Sigmoid colon (tissue), 7 donors: ENCODE data around the gene SDK1. TPM values are rescaled to one million over a fixed set of nuclear protein-coding genes. Genes with fewer than 3 reads are reported as not detected.

Source experiments
- DNase-seq: peaks from one replicate; pipeline ENCODE4 v3.0.0-alpha.2; 2019
- H3K27ac ChIP-seq, 4 donors: fragments of 200-600 bp; sonication (generic); one replicate each; pipeline ENCODE4 v1.5.1; 2016 to 2019; ENCODE audit warnings: mild to moderate bottlenecking in 1 of 4
- H3K27me3 ChIP-seq, 3 donors: fragments of 200-600 bp; sonication (generic); one replicate each; pipeline ENCODE4 v1.5.1; 2019; ENCODE audit warnings: mild to moderate bottlenecking in 1 of 3
- H3K36me3 ChIP-seq, 4 donors: fragments of 200-600 bp; sonication (generic); one replicate each; pipeline ENCODE4 v1.5.1; 2016 to 2019
- H3K4me1 ChIP-seq, 4 donors: fragments of 200-600 bp; sonication (generic); one replicate each; pipeline ENCODE4 v1.5.1; 2017 to 2019
- H3K4me3 ChIP-seq, 4 donors: fragments of 200-600 bp; sonication (generic); one replicate each; pipeline ENCODE4 v1.5.1; 2017 to 2019; ENCODE audit warnings: mild to moderate bottlenecking in 2 of 4, moderate library complexity in 1 of 4
- H3K9me3 ChIP-seq, 4 donors: fragments of 200-600 bp in 3 of 4; sonication (generic) in 3 of 4; one replicate each; pipeline versions ENCODE4 v1.5.1 to v1.6.1; 2013 to 2019
- EP300 ChIP-seq, 4 donors: sonication (generic); formaldehyde crosslinking; IDR thresholded peaks; one replicate each; pipeline ENCODE4 v1.6.1; 2017; ENCODE audit warnings: antibody characterized with exemption in 4 of 4
- POLR2A ChIP-seq, 2 donors: fragments of 450-650 bp; IDR thresholded peaks; one replicate each; pipeline ENCODE4 v1.6.1; 2016; ENCODE audit warnings: antibody characterized with exemption in 2 of 2, mild to moderate bottlenecking in 2 of 2, moderate library complexity in 2 of 2
- POLR2AphosphoS5 ChIP-seq, 4 donors: sonication (generic); formaldehyde crosslinking; IDR thresholded peaks; one replicate each; pipeline ENCODE4 v1.6.1; 2017; ENCODE audit warnings: antibody characterized with exemption in 4 of 4
- WGBS, 2 donors: extraction: QIAGEN DNeasy Blood & Tissue Kit; methylation state at CpG; one replicate each; pipeline ENCODE4 v1.1.7; 2013; 5-methylcytosine and 5-hydroxymethylcytosine counted together
- intact Hi-C: fragments of 100-400 bp; cut with DNase I; formaldehyde crosslinking; loops from one replicate; pipeline ENCODE4 v1.15.1; 2023
- polyA plus RNA-seq, 3 donors: library from polyadenylated mRNA; stranded (reverse); fragments of 200-250 nt; gene quantifications; one replicate each; pipeline ENCODE4 v1.2.3, GENCODE V29; 2013
- total RNA-seq, 4 donors: library from RNA; depleted of rRNA; stranded (reverse); fragments of >200 nt; gene quantifications; one replicate each; pipeline ENCODE4 v1.1.0, GENCODE V29; 2016
- TF ChIP-seq, protein P1 (sequence below), 4 experiments: fragments of 450-650 bp in 3 of 4; fragments of 200-600 bp in 1 of 4; IDR thresholded peaks; one replicate each; pipeline ENCODE4 v1.5.1; 2016 to 2019; ENCODE audit warnings: antibody characterized with exemption in 4 of 4, mild to moderate bottlenecking in 3 of 4, moderate library complexity in 2 of 4
- donor health status: healthy with polysubstance abuse.
- donor health status: Bipolar disorder and iron deficiency.
- donor health status: healthy.

The SDK1 gene
- total and polyA plus RNA-seq, 7 donors, result under 0.01 to 23.0 (median 10.0) TPM; not detected in 1

DNA sequence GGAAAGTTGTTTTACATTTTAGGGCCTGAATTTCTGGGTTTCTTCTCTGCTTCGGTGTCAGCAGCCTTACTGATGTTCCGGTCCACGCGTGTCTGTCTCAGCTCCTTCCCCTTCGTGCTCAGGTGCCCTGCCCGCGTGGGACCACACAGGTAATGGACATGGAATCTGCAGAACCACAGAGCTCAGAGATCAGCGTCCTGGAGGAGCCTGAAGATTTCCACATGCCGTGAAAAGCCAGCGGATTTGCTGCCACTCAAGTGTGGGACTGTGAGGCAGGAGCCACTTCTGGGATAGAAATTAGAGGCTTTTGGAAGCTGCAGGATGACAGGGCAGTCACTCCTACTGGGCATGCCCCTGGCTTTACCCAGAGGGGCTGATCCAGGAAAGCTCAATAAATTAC is 714.9 kb downstream of the SDK1 start:
- H3K4me1 ChIP-seq, result peaks cover 0 to 16% (median 5%) of the 10 kb centered on the region in 4 donors
- intact Hi-C loops, result no loop called here
- TF ChIP-seq, protein P1, sequence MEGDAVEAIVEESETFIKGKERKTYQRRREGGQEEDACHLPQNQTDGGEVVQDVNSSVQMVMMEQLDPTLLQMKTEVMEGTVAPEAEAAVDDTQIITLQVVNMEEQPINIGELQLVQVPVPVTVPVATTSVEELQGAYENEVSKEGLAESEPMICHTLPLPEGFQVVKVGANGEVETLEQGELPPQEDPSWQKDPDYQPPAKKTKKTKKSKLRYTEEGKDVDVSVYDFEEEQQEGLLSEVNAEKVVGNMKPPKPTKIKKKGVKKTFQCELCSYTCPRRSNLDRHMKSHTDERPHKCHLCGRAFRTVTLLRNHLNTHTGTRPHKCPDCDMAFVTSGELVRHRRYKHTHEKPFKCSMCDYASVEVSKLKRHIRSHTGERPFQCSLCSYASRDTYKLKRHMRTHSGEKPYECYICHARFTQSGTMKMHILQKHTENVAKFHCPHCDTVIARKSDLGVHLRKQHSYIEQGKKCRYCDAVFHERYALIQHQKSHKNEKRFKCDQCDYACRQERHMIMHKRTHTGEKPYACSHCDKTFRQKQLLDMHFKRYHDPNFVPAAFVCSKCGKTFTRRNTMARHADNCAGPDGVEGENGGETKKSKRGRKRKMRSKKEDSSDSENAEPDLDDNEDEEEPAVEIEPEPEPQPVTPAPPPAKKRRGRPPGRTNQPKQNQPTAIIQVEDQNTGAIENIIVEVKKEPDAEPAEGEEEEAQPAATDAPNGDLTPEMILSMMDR (IDR thresholded peaks at IDR 0.05), result no peak
- TF ChIP-seq EP300 (IDR thresholded peaks at IDR 0.05) (no peak), POLR2A (IDR thresholded peaks at IDR 0.05) (no peak), POLR2AphosphoS5 (IDR thresholded peaks at IDR 0.05) (no peak)
- no peaks in the 10 kb centered on the region for H3K27me3 ChIP-seq
- H3K36me3 ChIP-seq, result peaks cover 0 to 4% (median 0%) of the 10 kb centered on the region in 4 donors
- H3K9me3 ChIP-seq, result no peaks in the 10 kb centered on the region
- H3K4me3 ChIP-seq, result no peak overlapping the region
- WGBS, 2 donors, result 95% methylated on average over 10 of the region's 10 CpGs
- no peak for DNase-seq
- no peak overlapping the region for H3K27ac ChIP-seq

DNA sequence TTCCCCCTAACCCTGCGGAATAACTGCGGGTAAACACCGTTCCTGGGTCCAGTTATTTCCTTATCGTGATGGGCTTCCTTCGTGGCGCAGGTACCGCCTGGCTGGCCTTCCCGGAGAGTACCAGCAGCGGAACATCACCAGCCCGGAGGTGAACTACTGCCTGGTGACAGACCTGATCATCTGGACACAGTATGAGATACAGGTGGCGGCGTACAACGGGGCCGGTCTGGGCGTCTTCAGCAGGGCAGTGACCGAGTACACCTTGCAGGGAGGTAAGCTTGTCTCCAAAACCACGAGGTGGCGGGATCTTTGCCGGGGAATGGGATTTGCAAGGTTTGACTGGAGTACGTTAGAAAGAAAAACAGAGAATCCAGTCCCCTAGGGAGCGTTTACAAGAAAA is 716.0 kb downstream of the SDK1 start:
- H3K9me3 ChIP-seq, result no peaks in the 10 kb centered on the region
- intact Hi-C loops, result no loop called here
- 95% methylated on average over 21 of the region's 21 CpGs for WGBS, 2 donors
- DNase-seq, result no peak
- no peaks in the 10 kb centered on the region for H3K36me3 ChIP-seq
- peaks cover 0 to 16% (median 5%) of the 10 kb centered on the region in 4 donors for H3K4me1 ChIP-seq
- no peak overlapping the region for H3K27ac ChIP-seq
- H3K4me3 ChIP-seq, result no peak overlapping the region
- TF ChIP-seq, protein P1 (IDR thresholded peaks at IDR 0.05), result no peak
- TF ChIP-seq EP300 (IDR thresholded peaks at IDR 0.05), result no peak
- TF ChIP-seq POLR2AphosphoS5 (IDR thresholded peaks at IDR 0.05), result no peak
- no peak for TF ChIP-seq POLR2A (IDR thresholded peaks at IDR 0.05)
- H3K27me3 ChIP-seq, result no peaks in the 10 kb centered on the region

DNA sequence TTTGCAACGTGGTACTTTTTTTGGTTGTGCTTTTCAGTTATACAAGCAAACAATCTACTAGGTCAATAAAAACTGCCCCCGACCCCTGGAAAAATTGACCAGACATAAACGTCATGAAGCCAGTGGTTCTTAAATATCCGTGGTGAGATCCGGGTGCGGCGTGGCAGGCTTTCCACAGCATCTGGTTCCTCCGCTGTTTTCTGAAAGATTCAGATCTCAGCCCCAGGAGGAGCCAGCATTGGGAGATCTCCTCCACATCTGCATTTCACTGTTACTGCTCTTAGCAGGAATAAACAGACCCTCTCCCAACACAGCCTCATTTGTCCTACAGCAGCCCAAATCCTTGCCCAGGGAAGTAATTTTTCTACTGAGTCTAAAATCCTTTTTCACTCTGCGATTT is 716.7 kb downstream of the SDK1 start:
- no peaks in the 10 kb centered on the region for H3K9me3 ChIP-seq
- peaks cover 0 to 16% (median 5%) of the 10 kb centered on the region in 4 donors for H3K4me1 ChIP-seq
- no peaks in the 10 kb centered on the region for H3K27me3 ChIP-seq
- TF ChIP-seq POLR2A (IDR thresholded peaks at IDR 0.05) (no peak), EP300 (IDR thresholded peaks at IDR 0.05) (no peak), POLR2AphosphoS5 (IDR thresholded peaks at IDR 0.05) (no peak)
- TF ChIP-seq, protein P1 (IDR thresholded peaks at IDR 0.05), result no peak
- WGBS, 2 donors, result 80 to 88% methylated on average over 9 of the region's 9 CpGs
- intact Hi-C loops, result no loop called here
- H3K27ac ChIP-seq, result no peak overlapping the region
- DNase-seq, result no peak
- H3K36me3 ChIP-seq, result no peaks in the 10 kb centered on the region
- no peak overlapping the region for H3K4me3 ChIP-seq

DNA sequence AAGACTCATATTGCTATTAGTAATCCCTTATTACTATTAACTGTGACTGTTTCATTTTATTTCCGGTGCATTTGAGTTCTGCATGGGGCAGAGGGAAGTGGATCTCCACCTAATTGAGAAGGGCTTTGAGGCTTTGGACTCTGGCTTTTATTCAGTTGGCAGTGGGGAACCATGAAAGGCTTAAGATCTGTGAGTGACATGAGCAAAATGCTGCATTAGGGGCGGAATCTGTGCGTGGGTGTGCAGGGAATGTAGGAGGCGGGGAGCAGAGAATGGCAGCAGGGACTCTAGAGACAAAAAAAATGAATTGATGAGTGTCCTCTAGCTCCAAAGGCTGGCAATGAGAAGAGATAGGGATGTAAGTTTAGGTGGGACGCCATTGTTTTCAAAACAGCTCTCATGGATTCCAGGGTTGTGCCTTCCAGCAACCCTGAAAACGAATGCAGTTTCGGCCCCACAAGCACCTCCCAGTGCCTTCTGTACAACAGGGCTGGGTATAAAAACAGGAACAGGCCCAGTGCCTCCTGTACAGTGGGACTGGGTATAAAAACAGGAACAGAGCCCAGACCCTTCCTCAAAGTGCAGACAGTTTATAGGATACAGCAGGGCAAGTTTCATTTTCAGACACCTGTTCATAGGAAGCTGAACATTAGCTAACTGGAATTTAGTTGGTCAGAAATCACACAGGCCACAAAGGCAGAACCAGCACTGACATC is 717.7 kb downstream of the SDK1 start:
- Histone ChIP-seq H3K4me3 (no peak overlapping the region), H3K4me1 (peaks cover 0 to 14% (median 5%) of the 10 kb centered on the region in 4 donors), H3K27ac (no peak overlapping the region), H3K27me3 (no peaks in the 10 kb centered on the region), H3K36me3 (no peaks in the 10 kb centered on the region), H3K9me3 (no peaks in the 10 kb centered on the region)
- intact Hi-C loops, result no loop called here
- 91 to 94% methylated on average over 7 of the region's 7 CpGs for WGBS, 2 donors
- no peak for DNase-seq
- TF ChIP-seq EP300 (IDR thresholded peaks at IDR 0.05) (no peak), POLR2AphosphoS5 (IDR thresholded peaks at IDR 0.05) (no peak)
- TF ChIP-seq, protein P1 (IDR thresholded peaks at IDR 0.05), result no peak

DNA sequence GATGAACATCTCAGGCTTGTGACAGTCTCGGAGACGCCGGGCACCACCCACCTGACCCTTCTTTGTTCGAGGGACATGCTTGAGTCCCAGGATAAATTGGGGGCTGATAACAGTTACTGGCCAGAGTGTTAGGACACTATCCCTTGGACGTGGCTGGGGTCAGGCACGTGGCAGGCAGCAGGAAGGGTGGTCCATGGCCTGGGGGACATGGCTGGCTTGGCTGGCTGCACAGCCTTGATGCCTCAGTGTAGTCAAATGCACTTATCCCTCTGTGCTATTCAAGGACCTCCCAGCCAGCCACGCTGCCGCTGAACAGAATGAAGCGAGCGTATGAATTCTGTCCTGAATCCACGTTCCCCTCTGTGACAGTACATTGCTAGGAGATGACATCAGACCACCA is 719.0 kb downstream of the SDK1 start:
- 93 to 94% methylated on average over 11 of the region's 11 CpGs for WGBS, 2 donors
- no peaks in the 10 kb centered on the region for H3K36me3 ChIP-seq
- intact Hi-C loops, result no loop called here
- peaks cover 0 to under 1% (median 0%) of the 10 kb centered on the region in 4 donors for H3K4me1 ChIP-seq
- H3K27me3 ChIP-seq, result no peaks in the 10 kb centered on the region
- TF ChIP-seq, protein P1 (IDR thresholded peaks at IDR 0.05), result no peak
- no peak for TF ChIP-seq EP300 (IDR thresholded peaks at IDR 0.05)
- no peak for TF ChIP-seq POLR2AphosphoS5 (IDR thresholded peaks at IDR 0.05)
- no peak overlapping the region for H3K27ac ChIP-seq
- no peak for DNase-seq
- no peaks in the 10 kb centered on the region for H3K9me3 ChIP-seq
- no peak overlapping the region for H3K4me3 ChIP-seq
